CD8-positive, alpha-beta memory T cell (primary cell): Measurements from ENCODE around the gene SPAG6. TPM values are rescaled to one million over a fixed set of nuclear protein-coding genes. Genes with fewer than 3 reads are reported as not detected.

Source experiments
- CTCF ChIA-PET: fragments of 350-600 bp; sonication (Branson Sonifier 250); formaldehyde crosslinking; loops from one replicate; lab custom pipeline; 2021; ENCODE audit warnings: antibody characterized with exemption; lab: Charles Lee
- POLR2A ChIA-PET: fragments of 350-600 bp; sonication (Branson Sonifier 250); formaldehyde crosslinking; loops from one replicate; lab custom pipeline; 2021; ENCODE audit warnings: antibody characterized with exemption; lab: Charles Lee
- DNase-seq, 5 donors: peaks; one replicate each; pipeline versions ENCODE4 v3.0.0 to v3.0.0-alpha.2; 2020 to 2022; ENCODE audit warnings: mixed read lengths in 1 of 5
- H3K27ac ChIP-seq: one replicate; pipeline ENCODE4 v1.7.0; 2013; ENCODE audit warnings: low read depth, mild to moderate bottlenecking, low read length, moderate library complexity
- H3K27me3 ChIP-seq: 2 replicates; pipeline ENCODE4 v1.7.0; 2013; ENCODE audit warnings: low read length, mild to moderate bottlenecking; ENCODE audit not compliant: insufficient read depth, poor library complexity, severe bottlenecking
- H3K36me3 ChIP-seq: 2 replicates; pipeline ENCODE4 v1.7.0; 2013; ENCODE audit warnings: mild to moderate bottlenecking, low read length, moderate library complexity; ENCODE audit not compliant: insufficient read depth
- H3K4me1 ChIP-seq: 2 replicates; pipeline ENCODE4 v1.7.0; 2013; ENCODE audit warnings: mild to moderate bottlenecking, low read length, moderate library complexity; ENCODE audit not compliant: insufficient read depth
- H3K4me3 ChIP-seq: 2 replicates; pipeline ENCODE4 v1.7.0; 2013; ENCODE audit warnings: mild to moderate bottlenecking, low read length
- H3K9me3 ChIP-seq: 2 replicates; pipeline ENCODE4 v1.7.0; 2013; ENCODE audit warnings: mild to moderate bottlenecking, low read length
- H3K27ac Mint-ChIP-seq, 8 donors: one replicate each; pipeline ENCODE4 v1.8.0; 2020 to 2021; ENCODE audit warnings: mixed read lengths in 8 of 8, mild to moderate bottlenecking in 6 of 8, inconsistent platforms in 3 of 8, moderate library complexity in 3 of 8
- H3K27me3 Mint-ChIP-seq, 2 donors: one replicate each; pipeline ENCODE4 v1.8.0; 2020 to 2021; ENCODE audit warnings: mixed read lengths in 2 of 2, mild to moderate bottlenecking in 1 of 2, moderate library complexity in 1 of 2
- H3K36me3 Mint-ChIP-seq, 3 donors: one replicate each; pipeline ENCODE4 v1.8.0; 2020 to 2021; ENCODE audit warnings: mixed read lengths in 3 of 3, inconsistent platforms in 1 of 3, mild to moderate bottlenecking in 1 of 3
- H3K4me1 Mint-ChIP-seq, 3 donors: one replicate each; pipeline ENCODE4 v1.8.0; 2020 to 2021; ENCODE audit warnings: mixed read lengths in 3 of 3, inconsistent platforms in 1 of 3, mild to moderate bottlenecking in 1 of 3
- H3K4me3 Mint-ChIP-seq, 7 donors: one replicate each; pipeline ENCODE4 v1.8.0; 2020 to 2021; ENCODE audit warnings: mixed read lengths in 7 of 7, mild to moderate bottlenecking in 6 of 7, moderate library complexity in 4 of 7, inconsistent platforms in 2 of 7
- H3K9me3 Mint-ChIP-seq, 5 donors: one replicate each; pipeline ENCODE4 v1.8.0; 2020 to 2022; ENCODE audit warnings: mixed read lengths in 5 of 5, mild to moderate bottlenecking in 3 of 5, moderate library complexity in 2 of 5, inconsistent platforms in 1 of 5
- polyA plus RNA-seq: library from polyadenylated mRNA; unstranded; fragments of 300-500 nt; fragmentation: Illumina TruSeq; gene quantifications from one replicate; pipeline ENCODE4 v1.2.3, GENCODE V29; 2021
- total RNA-seq, 2 experiments: library from RNA; stranded (reverse); gene quantifications; one replicate each; pipeline ENCODE4 v1.2.3, GENCODE V29; 2021

The SPAG6 gene
- total and polyA plus RNA-seq, 3 experiments from 2014 or later = 0.22 TPM; not detected in 2

GRCh38 chr10:22438711-22439110 lies 93.4 kb downstream of the SPAG6 start:
- Mint-ChIP-seq H3K4me1 (peaks cover 34 to 43% (median 40%) of the 10 kb centered on the region in 3 donors), H3K27ac (peak overlapping the region; percentile 95 to 100 (median 98)), H3K27me3 (no peaks in the 10 kb centered on the region), H3K9me3 (no peaks in the 10 kb centered on the region), H3K4me3 (peak overlapping the region; percentile 91 to 99 (median 96)), H3K36me3 (peaks cover 0 to 8% (median 0%) of the 10 kb centered on the region in 3 donors)
- DNase-seq = no peak
- Histone ChIP-seq H3K9me3 (no peaks in the 10 kb centered on the region), H3K4me1 (peaks cover 20% of the 10 kb centered on the region), H3K27me3 (no peaks in the 10 kb centered on the region), H3K4me3 (peak overlapping the region; percentile 78), H3K27ac (no peak overlapping the region), H3K36me3 (no peaks in the 10 kb centered on the region)
- POLR2A ChIA-PET = interaction anchor here (1.0 to 2.5 kb wide), 2 partner anchors 123 to 185 kb away, joined by 4 to 17 read pairs; partner anchors contain the start of gene COMMD3
- CTCF ChIA-PET = no interaction called here

GRCh38 chr10:22442063-22442462 lies 96.8 kb downstream of the SPAG6 start:
- Histone ChIP-seq H3K27ac (no peak overlapping the region), H3K36me3 (no peaks in the 10 kb centered on the region), H3K4me3 (no peak overlapping the region), H3K4me1 (peaks cover 15% of the 10 kb centered on the region), H3K9me3 (no peaks in the 10 kb centered on the region), H3K27me3 (no peaks in the 10 kb centered on the region)
- peak overlapping the region in 1 of 7 donors; percentile 19 for H3K4me3 Mint-ChIP-seq
- ChIA-PET CTCF (no interaction called here), POLR2A (no interaction called here)
- peaks cover 23 to 28% (median 27%) of the 10 kb centered on the region in 3 donors for H3K4me1 Mint-ChIP-seq
- no peak overlapping the region for H3K27ac Mint-ChIP-seq
- H3K27me3 Mint-ChIP-seq = peaks cover 6 to 12% of the 10 kb centered on the region in 2 donors
- H3K9me3 Mint-ChIP-seq = peaks cover 0 to 2% (median 0%) of the 10 kb centered on the region in 5 donors
- peaks cover 0 to 9% (median 7%) of the 10 kb centered on the region in 3 donors for H3K36me3 Mint-ChIP-seq
- DNase-seq = no peak

- peaks cover 0 to 9% (median 3%) of the 10 kb centered on the region in 3 donors for H3K36me3 Mint-ChIP-seq
- H3K27me3 Mint-ChIP-seq = peaks cover 6 to 12% of the 10 kb centered on the region in 2 donors
- Histone ChIP-seq H3K9me3 (no peaks in the 10 kb centered on the region), H3K36me3 (no peaks in the 10 kb centered on the region), H3K4me1 (peaks cover 15% of the 10 kb centered on the region), H3K27me3 (no peaks in the 10 kb centered on the region), H3K4me3 (no peak overlapping the region), H3K27ac (no peak overlapping the region)
- H3K4me1 Mint-ChIP-seq = peaks cover 23 to 28% (median 26%) of the 10 kb centered on the region in 3 donors
- H3K9me3 Mint-ChIP-seq = peaks cover 0 to 2% (median 0%) of the 10 kb centered on the region in 5 donors
- peak overlapping the region in 1 of 8 donors; percentile 13 for H3K27ac Mint-ChIP-seq
- peak overlapping the region in 1 of 7 donors; percentile 19 for H3K4me3 Mint-ChIP-seq
- ChIA-PET CTCF (interaction anchor here (1.0 kb wide), 1 partner anchor 13 kb away, joined by 4 read pairs; no protein-coding TSS in a partner anchor), POLR2A (no interaction called here)
- no peak for DNase-seq
Observed at GRCh38 chr10:22442468-22442867, 97.2 kb downstream of the SPAG6 start.

GRCh38 chr10:22443175-22443901 lies 98.0 kb downstream of the SPAG6 start:
- ChIA-PET CTCF (interaction anchor here (1.0 kb wide), 1 partner anchor 12 kb away, joined by 4 read pairs; no protein-coding TSS in a partner anchor), POLR2A (no interaction called here)
- Mint-ChIP-seq H3K4me3 (no peak overlapping the region), H3K27me3 (peaks cover 6 to 15% of the 10 kb centered on the region in 2 donors), H3K36me3 (peaks cover 0 to 9% (median 2%) of the 10 kb centered on the region in 3 donors), H3K4me1 (peaks cover 16 to 19% (median 17%) of the 10 kb centered on the region in 3 donors), H3K9me3 (peaks cover 0 to 2% (median 0%) of the 10 kb centered on the region in 5 donors), H3K27ac (no peak overlapping the region)
- H3K27ac ChIP-seq = no peak overlapping the region
- no peak for DNase-seq
- H3K4me1 ChIP-seq = peaks cover 9% of the 10 kb centered on the region
- no peaks in the 10 kb centered on the region for H3K9me3 ChIP-seq
- no peaks in the 10 kb centered on the region for H3K36me3 ChIP-seq
- H3K4me3 ChIP-seq = no peak overlapping the region
- H3K27me3 ChIP-seq = no peaks in the 10 kb centered on the region

GRCh38 chr10:22444219-22444788 lies 99.0 kb downstream of the SPAG6 start:
- ChIA-PET POLR2A (no interaction called here), CTCF (interaction anchor here (1.2 kb wide), 1 partner anchor 110 kb away, joined by 3 read pairs; no protein-coding TSS in a partner anchor)
- H3K4me3 Mint-ChIP-seq = no peak overlapping the region
- Histone ChIP-seq H3K4me1 (no peaks in the 10 kb centered on the region), H3K9me3 (no peaks in the 10 kb centered on the region), H3K27me3 (no peaks in the 10 kb centered on the region), H3K36me3 (no peaks in the 10 kb centered on the region), H3K4me3 (no peak overlapping the region), H3K27ac (no peak overlapping the region)
- no peak for DNase-seq
- peaks cover 0 to 2% (median 0%) of the 10 kb centered on the region in 5 donors for H3K9me3 Mint-ChIP-seq
- H3K27me3 Mint-ChIP-seq = peaks cover 6 to 23% of the 10 kb centered on the region in 2 donors
- peak overlapping the region in 1 of 8 donors; percentile 15 for H3K27ac Mint-ChIP-seq
- peaks cover 7 to 10% (median 8%) of the 10 kb centered on the region in 3 donors for H3K4me1 Mint-ChIP-seq
- H3K36me3 Mint-ChIP-seq = peaks cover 0 to 9% (median 3%) of the 10 kb centered on the region in 3 donors

GRCh38 chr10:22445495-22445894 lies 100.2 kb downstream of the SPAG6 start:
- Histone ChIP-seq H3K27me3 (no peaks in the 10 kb centered on the region), H3K4me1 (no peaks in the 10 kb centered on the region), H3K4me3 (no peak overlapping the region), H3K27ac (no peak overlapping the region), H3K9me3 (no peaks in the 10 kb centered on the region), H3K36me3 (no peaks in the 10 kb centered on the region)
- H3K36me3 Mint-ChIP-seq = peaks cover 0 to 9% (median 3%) of the 10 kb centered on the region in 3 donors
- POLR2A ChIA-PET = interaction anchor here (0.6 to 0.9 kb wide), 2 partner anchors 124 to 994 kb away, joined by 3 read pairs; partner anchors contain the start of gene BMI1
- H3K4me3 Mint-ChIP-seq = no peak overlapping the region
- CTCF ChIA-PET = interaction anchor here (1.0 kb wide), 1 partner anchor 10 kb away, joined by 3 read pairs; no protein-coding TSS in a partner anchor
- peaks cover 0 to 2% (median 0%) of the 10 kb centered on the region in 5 donors for H3K9me3 Mint-ChIP-seq
- H3K27me3 Mint-ChIP-seq = peaks cover 6 to 34% of the 10 kb centered on the region in 2 donors
- no peak for DNase-seq
- peaks cover 0 to 2% (median 0%) of the 10 kb centered on the region in 3 donors for H3K4me1 Mint-ChIP-seq
- no peak overlapping the region for H3K27ac Mint-ChIP-seq

- Mint-ChIP-seq H3K4me3 (no peak overlapping the region), H3K36me3 (peaks cover 0 to 16% (median 3%) of the 10 kb centered on the region in 3 donors), H3K27ac (no peak overlapping the region), H3K27me3 (peaks cover 8 to 43% of the 10 kb centered on the region in 2 donors), H3K9me3 (peaks cover 0 to 5% (median 2%) of the 10 kb centered on the region in 5 donors), H3K4me1 (no peaks in the 10 kb centered on the region)
- Histone ChIP-seq H3K27ac (no peak overlapping the region), H3K4me3 (no peak overlapping the region), H3K36me3 (no peaks in the 10 kb centered on the region), H3K27me3 (no peaks in the 10 kb centered on the region), H3K4me1 (no peaks in the 10 kb centered on the region), H3K9me3 (no peaks in the 10 kb centered on the region)
- ChIA-PET POLR2A (interaction anchor here (0.7 to 1.3 kb wide), 2 partner anchors 9 to 10 kb away, joined by 3 to 6 read pairs; no protein-coding TSS in a partner anchor), CTCF (interaction anchor here (1.2 to 1.3 kb wide), 2 partner anchors 9 to 10 kb away, joined by 3 read pairs; no protein-coding TSS in a partner anchor)
- DNase-seq = no peak
Observed at GRCh38 chr10:22447068-22447467, 101.8 kb downstream of the SPAG6 start.
